MCF 10A (cell line): ENCODE results near the gene RAP1GAP. TPM values are rescaled to one million over a fixed set of nuclear protein-coding genes. Genes with fewer than 3 reads are reported as not detected.

ENCODE experiments used
- BruUV-seq: library from RNA; stranded (reverse); fragments of 400-500 nt; replicated peaks from 2 replicates; lab custom pipeline; 2021; lab: Mats Ljungman, UMichigan
- CTCF ChIA-PET: fragments of 300-600 bp; sonication (Branson Sonifier 250); formaldehyde crosslinking; extraction: SDS; loops from one replicate; lab custom pipeline; 2021; ENCODE audit warnings: antibody characterized with exemption, inconsistent platforms; lab: Yijun Ruan, JAX
- POLR2A ChIA-PET: fragments of 300-600, 350-650 bp; sonication (Branson Sonifier 250); formaldehyde crosslinking; extraction: SDS; loops from one replicate; lab custom pipeline; 2020; ENCODE audit warnings: antibody characterized with exemption, inconsistent platforms; lab: Yijun Ruan, JAX
- DNase-seq: peaks from one replicate; pipeline ENCODE4 v3.0.0-alpha.2; 2018; ENCODE audit not compliant: unreplicated experiment
- H3K27ac Mint-ChIP-seq: one replicate; pipeline ENCODE4 v1.8.0; 2022; ENCODE audit warnings: mild to moderate bottlenecking, low read depth, mixed read lengths; ENCODE audit not compliant: unreplicated experiment
- H3K27me3 Mint-ChIP-seq: one replicate; pipeline ENCODE4 v1.8.0; 2022; ENCODE audit warnings: mixed read lengths; ENCODE audit not compliant: insufficient read depth, unreplicated experiment
- H3K36me3 Mint-ChIP-seq: one replicate; pipeline ENCODE4 v1.8.0; 2022; ENCODE audit warnings: mild to moderate bottlenecking, moderate library complexity, mixed read lengths; ENCODE audit not compliant: insufficient read depth, unreplicated experiment
- H3K4me1 Mint-ChIP-seq: one replicate; pipeline ENCODE4 v1.8.0; 2022; ENCODE audit warnings: mixed read lengths; ENCODE audit not compliant: insufficient read depth, unreplicated experiment
- H3K4me3 Mint-ChIP-seq: one replicate; pipeline ENCODE4 v1.8.0; 2022; ENCODE audit warnings: mild to moderate bottlenecking, moderate library complexity, mixed read lengths; ENCODE audit not compliant: unreplicated experiment
- H3K9me3 Mint-ChIP-seq: one replicate; pipeline ENCODE4 v1.8.0; 2022; ENCODE audit warnings: mixed read lengths; ENCODE audit not compliant: unreplicated experiment
- CTCF ChIP-seq: fragments of 200-600 bp; IDR thresholded peaks from one replicate; pipeline ENCODE4 v1.8.0; 2022; ENCODE audit warnings: antibody characterized with exemption, mild to moderate bottlenecking; ENCODE audit not compliant: unreplicated experiment
- intact Hi-C: fragments of 100-400 bp; cut with micrococcal nuclease; formaldehyde crosslinking; loops from 2 replicates; pipeline ENCODE4 v1.14.1; 2022
- total RNA-seq: library from RNA; stranded (reverse); gene quantifications from 2 replicates; pipeline ENCODE4 v1.2.3, GENCODE V29; 2022

Gene RAP1GAP
- total RNA-seq, 1 experiment from 2014 or later, result not detected

- Mint-ChIP-seq H3K4me3 (no peak overlapping the region), H3K4me1 (peaks cover 16% of the 10 kb centered on the region), H3K27ac (no peak overlapping the region), H3K27me3 (peaks cover 12% of the 10 kb centered on the region), H3K9me3 (no peaks in the 10 kb centered on the region), H3K36me3 (peaks cover 6% of the 10 kb centered on the region)
- no peak for DNase-seq
- TF ChIP-seq CTCF, result no peak
- no TSS peak for BruUV-seq
- ChIA-PET CTCF (no interaction called here), POLR2A (no interaction called here)
- intact Hi-C loops, result no loop called here
Observed at GRCh38 chr1:21584096-21584495, 85.1 kb downstream of the RAP1GAP start.

GRCh38 chr1:21579791-21580190, 89.4 kb downstream of the RAP1GAP start:
- POLR2A ChIA-PET, result interaction anchor here (0.6 kb wide), 1 partner anchor 473 kb away, joined by 3 read pairs; no protein-coding TSS in a partner anchor
- no peak for TF ChIP-seq CTCF
- no peak overlapping the region for H3K27ac Mint-ChIP-seq
- H3K4me3 Mint-ChIP-seq, result no peak overlapping the region
- DNase-seq, result no peak
- H3K4me1 Mint-ChIP-seq, result no peaks in the 10 kb centered on the region
- H3K36me3 Mint-ChIP-seq, result no peaks in the 10 kb centered on the region
- H3K27me3 Mint-ChIP-seq, result peaks cover 12% of the 10 kb centered on the region
- no peaks in the 10 kb centered on the region for H3K9me3 Mint-ChIP-seq
- CTCF ChIA-PET, result interaction anchor here (1.3 kb wide), 1 partner anchor 211 kb away, joined by 5 read pairs; no protein-coding TSS in a partner anchor
- intact Hi-C loops, result no loop called here
- no TSS peak for BruUV-seq

- no TSS peak for BruUV-seq
- Mint-ChIP-seq H3K27ac (no peak overlapping the region), H3K27me3 (peaks cover 12% of the 10 kb centered on the region), H3K4me1 (no peaks in the 10 kb centered on the region), H3K9me3 (no peaks in the 10 kb centered on the region), H3K4me3 (no peak overlapping the region), H3K36me3 (no peaks in the 10 kb centered on the region)
- no peak for TF ChIP-seq CTCF
- ChIA-PET POLR2A (no interaction called here), CTCF (interaction anchor here (0.7 kb wide), 1 partner anchor 279 kb away, joined by 3 read pairs; no protein-coding TSS in a partner anchor)
- intact Hi-C loops, result no loop called here
- no peak for DNase-seq
Observed at GRCh38 chr1:21577933-21578332, 91.2 kb downstream of the RAP1GAP start.

- CTCF ChIA-PET, result interaction anchor here (1.0 kb wide), 1 partner anchor 209 kb away, joined by 3 read pairs; no protein-coding TSS in a partner anchor
- H3K36me3 Mint-ChIP-seq, result no peaks in the 10 kb centered on the region
- H3K27ac Mint-ChIP-seq, result no peak overlapping the region
- POLR2A ChIA-PET, result no interaction called here
- BruUV-seq, result no TSS peak
- no peak for DNase-seq
- TF ChIP-seq CTCF, result no peak
- H3K4me3 Mint-ChIP-seq, result no peak overlapping the region
- intact Hi-C loops, result no loop called here
- no peaks in the 10 kb centered on the region for H3K9me3 Mint-ChIP-seq
- H3K27me3 Mint-ChIP-seq, result peaks cover 12% of the 10 kb centered on the region
- no peaks in the 10 kb centered on the region for H3K4me1 Mint-ChIP-seq
Observed at GRCh38 chr1:21577324-21577723, 91.8 kb downstream of the RAP1GAP start.
